ENCODE data around the gene MYOCD.

GRCh38 chr17:12664894-12665262 is 812 bp upstream of the MYOCD start:
- TF ChIP-seq KLF8 (tag by site-specific recombination; IDR thresholded peaks at IDR 0.05) (no peak), ZNF274 (IDR thresholded peaks at IDR 0.05; ENCODE audit: low read length) (no peak), ZNF274 (tag by site-specific recombination; IDR thresholded peaks at IDR 0.05; ENCODE audit: borderline replicate concordance) (no peak), ZNF416 (tag by site-specific recombination; IDR thresholded peaks at IDR 0.05) (no peak), SP2 (tag by site-specific recombination; IDR thresholded peaks at IDR 0.05) (no peak), ZBTB20 (tag by site-specific recombination; IDR thresholded peaks at IDR 0.05) (no peak), CTCF (tag by site-specific recombination; IDR thresholded peaks at IDR 0.05) (no peak), ZNF530 (tag by site-specific recombination; IDR thresholded peaks at IDR 0.05; ENCODE audit: low read depth) (no peak), ZNF138 (tag by site-specific recombination; IDR thresholded peaks at IDR 0.05; ENCODE audit: borderline replicate concordance) (no peak)
- TF ChIP-seq, protein P1, sequence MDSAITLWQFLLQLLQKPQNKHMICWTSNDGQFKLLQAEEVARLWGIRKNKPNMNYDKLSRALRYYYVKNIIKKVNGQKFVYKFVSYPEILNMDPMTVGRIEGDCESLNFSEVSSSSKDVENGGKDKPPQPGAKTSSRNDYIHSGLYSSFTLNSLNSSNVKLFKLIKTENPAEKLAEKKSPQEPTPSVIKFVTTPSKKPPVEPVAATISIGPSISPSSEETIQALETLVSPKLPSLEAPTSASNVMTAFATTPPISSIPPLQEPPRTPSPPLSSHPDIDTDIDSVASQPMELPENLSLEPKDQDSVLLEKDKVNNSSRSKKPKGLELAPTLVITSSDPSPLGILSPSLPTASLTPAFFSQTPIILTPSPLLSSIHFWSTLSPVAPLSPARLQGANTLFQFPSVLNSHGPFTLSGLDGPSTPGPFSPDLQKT (IDR thresholded peaks at IDR 0.05; ENCODE audit: borderline replicate concordance, low read depth, low read length), result no peak
- TF ChIP-seq, protein P2, sequence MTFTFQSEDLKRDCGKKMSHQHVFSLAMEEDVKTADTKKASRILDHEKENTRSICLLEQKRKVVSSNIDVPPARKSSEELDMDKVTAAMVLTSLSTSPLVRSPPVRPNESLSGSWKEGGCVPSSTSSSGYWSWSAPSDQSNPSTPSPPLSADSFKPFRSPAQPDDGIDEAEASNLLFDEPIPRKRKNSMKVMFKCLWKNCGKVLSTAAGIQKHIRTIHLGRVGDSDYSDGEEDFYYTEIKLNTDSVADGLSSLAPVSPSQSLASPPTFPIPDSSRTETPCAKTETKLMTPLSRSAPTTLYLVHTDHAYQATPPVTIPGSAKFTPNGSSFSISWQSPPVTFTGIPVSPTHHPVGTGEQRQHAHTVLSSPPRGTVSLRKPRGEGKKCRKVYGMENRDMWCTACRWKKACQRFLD (tag by site-specific recombination; IDR thresholded peaks at IDR 0.05), result no peak
- TF ChIP-seq, protein P3, sequence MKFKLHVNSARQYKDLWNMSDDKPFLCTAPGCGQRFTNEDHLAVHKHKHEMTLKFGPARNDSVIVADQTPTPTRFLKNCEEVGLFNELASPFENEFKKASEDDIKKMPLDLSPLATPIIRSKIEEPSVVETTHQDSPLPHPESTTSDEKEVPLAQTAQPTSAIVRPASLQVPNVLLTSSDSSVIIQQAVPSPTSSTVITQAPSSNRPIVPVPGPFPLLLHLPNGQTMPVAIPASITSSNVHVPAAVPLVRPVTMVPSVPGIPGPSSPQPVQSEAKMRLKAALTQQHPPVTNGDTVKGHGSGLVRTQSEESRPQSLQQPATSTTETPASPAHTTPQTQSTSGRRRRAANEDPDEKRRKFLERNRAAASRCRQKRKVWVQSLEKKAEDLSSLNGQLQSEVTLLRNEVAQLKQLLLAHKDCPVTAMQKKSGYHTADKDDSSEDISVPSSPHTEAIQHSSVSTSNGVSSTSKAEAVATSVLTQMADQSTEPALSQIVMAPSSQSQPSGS (tag by site-specific recombination; IDR thresholded peaks at IDR 0.05; ENCODE audit: low read depth), result no peak
- TF ChIP-seq, protein P4, sequence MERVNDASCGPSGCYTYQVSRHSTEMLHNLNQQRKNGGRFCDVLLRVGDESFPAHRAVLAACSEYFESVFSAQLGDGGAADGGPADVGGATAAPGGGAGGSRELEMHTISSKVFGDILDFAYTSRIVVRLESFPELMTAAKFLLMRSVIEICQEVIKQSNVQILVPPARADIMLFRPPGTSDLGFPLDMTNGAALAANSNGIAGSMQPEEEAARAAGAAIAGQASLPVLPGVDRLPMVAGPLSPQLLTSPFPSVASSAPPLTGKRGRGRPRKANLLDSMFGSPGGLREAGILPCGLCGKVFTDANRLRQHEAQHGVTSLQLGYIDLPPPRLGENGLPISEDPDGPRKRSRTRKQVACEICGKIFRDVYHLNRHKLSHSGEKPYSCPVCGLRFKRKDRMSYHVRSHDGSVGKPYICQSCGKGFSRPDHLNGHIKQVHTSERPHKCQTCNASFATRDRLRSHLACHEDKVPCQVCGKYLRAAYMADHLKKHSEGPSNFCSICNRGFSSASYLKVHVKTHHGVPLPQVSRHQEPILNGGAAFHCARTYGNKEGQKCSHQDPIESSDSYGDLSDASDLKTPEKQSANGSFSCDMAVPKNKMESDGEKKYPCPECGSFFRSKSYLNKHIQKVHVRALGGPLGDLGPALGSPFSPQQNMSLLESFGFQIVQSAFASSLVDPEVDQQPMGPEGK (tag by site-specific recombination; IDR thresholded peaks at IDR 0.05), result no peak
